ENCODE measurements around the gene KCNIP1. TPM values are rescaled to one million over a fixed set of nuclear protein-coding genes. Genes with fewer than 3 reads are reported as not detected.

The KCNIP1 gene
- total and polyA plus RNA-seq, 10 of the 15 experiments (the other 5 are each of a cell fraction or from before 2014, with no cell fraction given): not detected

GRCh38 chr5:170626507-170627150, 122.8 kb downstream of the KCNIP1 start:
- ATAC-seq (no peak), FAIRE-seq (no peak), DNase-seq (ENCODE audit: low read depth, low spot score) (no peak)
- H3K36me3 ChIP-seq (ENCODE audit: control insufficient read depth in 2 of 2, insufficient read depth in 2 of 2, low read length in 1 of 2): no peaks in the 10 kb centered on the region
- no peak overlapping the region for H3K4me2 ChIP-seq (ENCODE audit: control insufficient read depth, insufficient read depth)
- in situ Hi-C loops (cut with MboI) (loop anchor here (5.0 to 10.0 kb wide), 2 partner anchors 194 to 402 kb away; no protein-coding TSS in a partner anchor), intact Hi-C loops (cut with micrococcal nuclease; ENCODE audit: unreplicated experiment) (no loop called here)
- no peak overlapping the region for H3K4me3 ChIP-seq
- no peaks in the 10 kb centered on the region for H3K79me2 ChIP-seq (ENCODE audit: control insufficient read depth, insufficient read depth, low read length)
- no peak overlapping the region for H3K9ac ChIP-seq (ENCODE audit: control insufficient read depth, insufficient read depth, low read length)
- ChIA-PET CTCF (interaction anchor here (1.3 to 3.8 kb wide), 4 partner anchors 191 to 401 kb away, joined by 3 to 20 read pairs (median 5); no protein-coding TSS in a partner anchor), SMC1A (ENCODE audit: uncharacterized antibody, unreplicated experiment) (interaction anchor here (1.4 kb wide), 1 partner anchor 192 kb away, joined by 3 read pairs; no protein-coding TSS in a partner anchor), POLR2A (no interaction called here), RAD21 (ENCODE audit: unreplicated experiment) (no interaction called here)
- H3K9me3 ChIP-seq (replicated peaks; ENCODE audit: control insufficient read depth, insufficient read depth, low read length): no peaks in the 10 kb centered on the region
- BruUV-seq (replicated peaks): no TSS peak
- no peak overlapping the region for H3K27ac ChIP-seq (ENCODE audit: control insufficient read depth, insufficient read depth)
- TF ChIP-seq ATF7 (IDR thresholded peaks at IDR 0.05; ENCODE audit: low read depth): no peak
- H3K27me3 ChIP-seq (replicated peaks in 1 of 2; ENCODE audit: control insufficient read depth in 2 of 2, insufficient read depth in 2 of 2, low read length in 1 of 2): no peaks in the 10 kb centered on the region; a peak in 2 of 4 replicates
- H3K4me1 ChIP-seq (ENCODE audit: control insufficient read depth, insufficient read depth, low read length): no peaks in the 10 kb centered on the region
- H4K20me1 ChIP-seq (ENCODE audit: control insufficient read depth, insufficient read depth): no peaks in the 10 kb centered on the region
- H2AFZ ChIP-seq (ENCODE audit: control insufficient read depth, low read depth, low read length): no peak overlapping the region
- 30% methylated on average over 13 of the region's 13 CpGs for WGBS (ENCODE audit: insufficient coverage, insufficient replicate concordance, low lambda C conversion rate, missing lambda C conversion rate)

- POLR2A ChIA-PET: no interaction called here
- CTCF ChIA-PET: interaction anchor here (0.6 to 3.8 kb wide), 3 partner anchors 14 to 201 kb away, joined by 3 to 20 read pairs (median 3); no protein-coding TSS in a partner anchor
These were observed 123.5 kb downstream of the KCNIP1 start for GRCh38 chr5:170627271-170627670.

More at GRCh38 chr5:170627271-170627670, 123.5 kb downstream of the KCNIP1 start:
- no peaks in the 10 kb centered on the region for H3K4me1 ChIP-seq (ENCODE audit: control insufficient read depth, insufficient read depth, low read length)
- no peak overlapping the region for H3K9ac ChIP-seq (ENCODE audit: control insufficient read depth, insufficient read depth, low read length)
- no peaks in the 10 kb centered on the region for H3K9me3 ChIP-seq (replicated peaks; ENCODE audit: control insufficient read depth, insufficient read depth, low read length)
- H3K4me2 ChIP-seq (ENCODE audit: control insufficient read depth, insufficient read depth): no peak overlapping the region
- no peaks in the 10 kb centered on the region for H4K20me1 ChIP-seq (ENCODE audit: control insufficient read depth, insufficient read depth)
- TF ChIP-seq PAX5 (IDR thresholded peaks at IDR 0.05; ENCODE audit: borderline replicate concordance, low read depth, low read length): no peak
- no peak for TF ChIP-seq CUX1 (IDR thresholded peaks at IDR 0.05; ENCODE audit: insufficient replicate concordance, low read depth, low read length)
- TF ChIP-seq SREBF1 (IDR thresholded peaks at IDR 0.05; ENCODE audit: low read length): no peak
- TF ChIP-seq USF2 (IDR thresholded peaks at IDR 0.05; ENCODE audit: borderline replicate concordance, low read depth, low read length): no peak
- TF ChIP-seq IKZF2 (IDR thresholded peaks at IDR 0.05): no peak
- TF ChIP-seq RUNX3 (IDR thresholded peaks at IDR 0.05; ENCODE audit: low read length): no peak
- TF ChIP-seq MTA3 (IDR thresholded peaks at IDR 0.05; ENCODE audit: borderline replicate concordance, low read length): no peak
- no peak for TF ChIP-seq ZBED1 (IDR thresholded peaks at IDR 0.05; ENCODE audit: borderline replicate concordance)
- BruUV-seq (replicated peaks): no TSS peak
- no peak overlapping the region for H2AFZ ChIP-seq (ENCODE audit: control insufficient read depth, low read depth, low read length)
- WGBS (ENCODE audit: insufficient coverage, insufficient replicate concordance, low lambda C conversion rate, missing lambda C conversion rate): 47% methylated on average over 3 of the region's 3 CpGs
- intact Hi-C loops (cut with micrococcal nuclease; ENCODE audit: unreplicated experiment) (no loop called here), in situ Hi-C loops (cut with MboI) (loop anchor here (5.0 to 10.0 kb wide), 2 partner anchors 195 to 402 kb away; no protein-coding TSS in a partner anchor)
- DNase-seq (ENCODE audit: low read depth, low spot score) (no peak), ATAC-seq (no peak), FAIRE-seq (no peak)
- ChIA-PET SMC1A (ENCODE audit: uncharacterized antibody, unreplicated experiment) (interaction anchor here (1.4 kb wide), 1 partner anchor 192 kb away, joined by 3 read pairs; no protein-coding TSS in a partner anchor), RAD21 (ENCODE audit: unreplicated experiment) (no interaction called here)
- H3K27ac ChIP-seq (ENCODE audit: control insufficient read depth, insufficient read depth): no peak overlapping the region
- H3K27me3 ChIP-seq (replicated peaks in 1 of 2; ENCODE audit: control insufficient read depth in 2 of 2, insufficient read depth in 2 of 2, low read length in 1 of 2): no peaks in the 10 kb centered on the region; a peak in 2 of 4 replicates
- no peak overlapping the region for H3K4me3 ChIP-seq
- H3K79me2 ChIP-seq (ENCODE audit: control insufficient read depth, insufficient read depth, low read length): no peaks in the 10 kb centered on the region
- no peaks in the 10 kb centered on the region for H3K36me3 ChIP-seq (ENCODE audit: control insufficient read depth in 2 of 2, insufficient read depth in 2 of 2, low read length in 1 of 2)

Measured in GM12878 (cell line).